ENCODE data around the gene CDR2L.

The CDR2L gene

DNA sequence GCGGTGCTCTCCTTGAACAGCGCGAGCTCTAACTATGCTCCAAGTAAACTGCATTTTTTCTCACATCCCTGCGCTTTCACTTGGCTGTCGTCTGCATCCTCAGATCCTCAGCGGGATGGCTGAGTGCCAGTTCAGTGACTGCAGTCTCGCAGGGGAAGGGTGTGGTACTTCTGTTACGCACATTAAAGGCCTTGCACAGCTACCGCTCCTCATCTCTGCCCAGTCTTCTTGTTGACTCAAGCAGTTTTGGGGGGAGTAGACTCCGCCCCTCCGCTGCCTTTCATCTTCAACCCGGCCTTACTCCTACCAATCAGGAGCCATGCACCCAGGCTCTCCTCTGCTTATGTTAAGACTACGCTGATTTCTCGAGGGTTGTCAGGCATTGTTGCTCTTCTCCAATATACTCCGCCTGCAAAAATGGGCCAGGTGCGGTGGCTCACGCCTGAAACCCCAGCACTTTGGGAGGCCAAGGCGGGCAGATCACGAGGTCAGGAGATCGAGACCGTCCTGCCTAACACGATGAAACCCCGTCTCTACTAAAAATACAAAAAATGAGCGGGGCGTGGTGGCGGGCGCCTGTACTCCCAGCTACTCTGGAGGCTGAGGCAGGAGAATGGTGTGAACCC, 49.3 kb downstream of the CDR2L start:
- TF ChIP-seq TAF1 (IDR thresholded peaks at IDR 0.05; ENCODE audit: borderline replicate concordance, insufficient read depth, low read length) (no peak), FOXP2 (optimal IDR thresholded peaks at IDR 0.05; ENCODE audit: borderline replicate concordance, extremely low read depth, extremely low read length, insufficient read depth) (no peak), POLR2AphosphoS5 (IDR thresholded peaks at IDR 0.05; ENCODE audit: low read depth, low read length) (0 out of 2 replicates have a peak, but pooled peaks have one; percentile 33), SIN3A (IDR thresholded peaks at IDR 0.05; ENCODE audit: borderline replicate concordance, insufficient read depth, low read length) (0 out of 2 replicates have a peak, but pooled peaks have one; percentile 31)
- TF ChIP-seq, protein P1, sequence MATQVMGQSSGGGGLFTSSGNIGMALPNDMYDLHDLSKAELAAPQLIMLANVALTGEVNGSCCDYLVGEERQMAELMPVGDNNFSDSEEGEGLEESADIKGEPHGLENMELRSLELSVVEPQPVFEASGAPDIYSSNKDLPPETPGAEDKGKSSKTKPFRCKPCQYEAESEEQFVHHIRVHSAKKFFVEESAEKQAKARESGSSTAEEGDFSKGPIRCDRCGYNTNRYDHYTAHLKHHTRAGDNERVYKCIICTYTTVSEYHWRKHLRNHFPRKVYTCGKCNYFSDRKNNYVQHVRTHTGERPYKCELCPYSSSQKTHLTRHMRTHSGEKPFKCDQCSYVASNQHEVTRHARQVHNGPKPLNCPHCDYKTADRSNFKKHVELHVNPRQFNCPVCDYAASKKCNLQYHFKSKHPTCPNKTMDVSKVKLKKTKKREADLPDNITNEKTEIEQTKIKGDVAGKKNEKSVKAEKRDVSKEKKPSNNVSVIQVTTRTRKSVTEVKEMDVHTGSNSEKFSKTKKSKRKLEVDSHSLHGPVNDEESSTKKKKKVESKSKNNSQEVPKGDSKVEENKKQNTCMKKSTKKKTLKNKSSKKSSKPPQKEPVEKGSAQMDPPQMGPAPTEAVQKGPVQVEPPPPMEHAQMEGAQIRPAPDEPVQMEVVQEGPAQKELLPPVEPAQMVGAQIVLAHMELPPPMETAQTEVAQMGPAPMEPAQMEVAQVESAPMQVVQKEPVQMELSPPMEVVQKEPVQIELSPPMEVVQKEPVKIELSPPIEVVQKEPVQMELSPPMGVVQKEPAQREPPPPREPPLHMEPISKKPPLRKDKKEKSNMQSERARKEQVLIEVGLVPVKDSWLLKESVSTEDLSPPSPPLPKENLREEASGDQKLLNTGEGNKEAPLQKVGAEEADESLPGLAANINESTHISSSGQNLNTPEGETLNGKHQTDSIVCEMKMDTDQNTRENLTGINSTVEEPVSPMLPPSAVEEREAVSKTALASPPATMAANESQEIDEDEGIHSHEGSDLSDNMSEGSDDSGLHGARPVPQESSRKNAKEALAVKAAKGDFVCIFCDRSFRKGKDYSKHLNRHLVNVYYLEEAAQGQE (IDR thresholded peaks at IDR 0.05; ENCODE audit: insufficient read depth in 1 of 2, low read depth in 2 of 2, low read length in 2 of 2): no peak

DNA sequence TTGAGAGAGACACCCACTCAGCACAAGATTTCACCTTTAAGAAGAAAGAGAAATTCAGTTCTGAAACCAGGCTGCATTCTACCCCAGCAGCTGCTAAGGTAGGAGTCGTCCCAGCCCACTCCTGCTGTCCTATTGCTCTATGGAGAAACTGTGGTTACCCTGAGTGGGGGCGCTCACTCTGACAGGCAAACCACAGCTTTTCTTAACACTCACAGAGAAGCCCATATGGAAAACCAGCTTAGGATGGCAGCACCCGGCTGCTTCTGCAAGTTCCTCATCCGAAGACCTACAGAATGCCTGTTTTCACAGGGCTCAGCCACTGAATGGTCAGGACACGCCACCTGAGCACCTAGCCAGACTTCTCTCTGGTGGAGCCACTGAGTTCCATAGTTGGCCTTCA, 51.8 kb downstream of the CDR2L start:
- TF ChIP-seq FOXP2 (optimal IDR thresholded peaks at IDR 0.05; ENCODE audit: borderline replicate concordance, extremely low read depth, extremely low read length, insufficient read depth) (no peak), SIN3A (IDR thresholded peaks at IDR 0.05; ENCODE audit: borderline replicate concordance, insufficient read depth, low read length) (no peak), POLR2AphosphoS5 (IDR thresholded peaks at IDR 0.05; ENCODE audit: low read depth, low read length) (no peak), TAF1 (IDR thresholded peaks at IDR 0.05; ENCODE audit: borderline replicate concordance, insufficient read depth, low read length) (no peak)
- TF ChIP-seq, protein P1 (IDR thresholded peaks at IDR 0.05; ENCODE audit: insufficient read depth in 1 of 2, low read depth in 2 of 2, low read length in 2 of 2): no peak

DNA sequence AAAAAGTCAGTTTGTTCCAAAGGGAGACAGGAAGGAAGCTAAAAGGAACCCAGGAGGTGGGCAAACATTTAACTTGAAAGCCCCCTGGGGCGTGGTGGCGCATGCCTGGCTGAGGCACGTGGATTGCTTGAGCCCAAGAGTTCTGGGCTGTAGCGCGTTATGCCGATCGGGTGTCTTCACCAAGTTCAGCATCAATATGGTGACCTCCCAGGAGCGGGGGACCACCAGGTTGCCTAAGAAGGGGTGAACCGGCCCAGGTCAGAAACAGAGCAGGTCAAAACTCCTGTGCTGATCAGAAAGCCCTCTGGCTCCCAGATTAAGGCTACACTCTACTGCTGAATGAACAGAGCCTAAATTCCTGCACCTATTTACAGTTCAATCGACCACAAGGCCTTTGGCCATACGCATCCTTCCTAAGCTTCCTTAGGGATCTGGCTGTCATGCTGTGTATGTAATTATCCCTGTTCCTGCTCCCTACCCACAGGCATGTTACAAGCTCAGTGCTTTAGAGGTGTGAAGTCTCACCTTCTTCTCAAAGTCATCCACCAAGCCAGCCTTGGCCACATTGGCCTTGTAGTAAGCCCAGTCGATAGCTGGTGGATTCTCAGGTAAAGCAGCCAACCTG, 54.3 kb downstream of the CDR2L start:
- TF ChIP-seq SIN3A (IDR thresholded peaks at IDR 0.05; ENCODE audit: borderline replicate concordance, insufficient read depth, low read length): no peak
- TF ChIP-seq POLR2AphosphoS5 (IDR thresholded peaks at IDR 0.05; ENCODE audit: low read depth, low read length): no peak
- TF ChIP-seq, protein P1 (IDR thresholded peaks at IDR 0.05; ENCODE audit: insufficient read depth in 1 of 2, low read depth in 2 of 2, low read length in 2 of 2): no peak
- TF ChIP-seq TAF1 (IDR thresholded peaks at IDR 0.05; ENCODE audit: borderline replicate concordance, insufficient read depth, low read length): no peak
- no peak for TF ChIP-seq FOXP2 (optimal IDR thresholded peaks at IDR 0.05; ENCODE audit: borderline replicate concordance, extremely low read depth, extremely low read length, insufficient read depth)

DNA sequence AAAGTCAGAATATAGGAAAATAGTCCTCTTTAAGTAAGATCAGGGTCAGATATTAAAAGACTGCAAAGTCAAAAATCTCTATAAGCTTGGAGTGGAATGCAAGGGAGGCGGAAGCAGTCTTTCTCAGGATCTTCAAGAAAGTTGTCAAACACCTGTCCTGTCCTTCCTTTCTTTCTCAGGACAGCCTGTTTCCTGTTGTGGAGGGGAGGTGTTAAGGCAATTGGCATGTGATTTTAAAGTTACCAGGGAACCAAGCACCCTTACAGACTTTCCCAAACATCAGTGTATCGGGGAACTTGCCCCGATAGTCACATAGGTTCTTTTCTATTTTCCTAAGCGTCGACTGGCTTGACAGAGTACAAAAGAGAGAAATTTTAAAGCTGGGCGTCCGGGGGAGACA, 57.3 kb downstream of the CDR2L start:
- TF ChIP-seq FOXP2 (optimal IDR thresholded peaks at IDR 0.05; ENCODE audit: borderline replicate concordance, extremely low read depth, extremely low read length, insufficient read depth) (no peak), TAF1 (IDR thresholded peaks at IDR 0.05; ENCODE audit: borderline replicate concordance, insufficient read depth, low read length) (no peak), SIN3A (IDR thresholded peaks at IDR 0.05; ENCODE audit: borderline replicate concordance, insufficient read depth, low read length) (no peak), POLR2AphosphoS5 (IDR thresholded peaks at IDR 0.05; ENCODE audit: low read depth, low read length) (no peak)
- TF ChIP-seq, protein P1 (IDR thresholded peaks at IDR 0.05; ENCODE audit: insufficient read depth in 1 of 2, low read depth in 2 of 2, low read length in 2 of 2): no peak

All from PFSK-1 (cell line).